Naive B cell (primary cell): ENCODE data around the gene MRPS18A. TPM values are rescaled to one million over a fixed set of nuclear protein-coding genes. Genes with fewer than 3 reads are reported as not detected.
"Not testable (repeated sequence)": the region's sequence is repeated elsewhere in the genome, so short reads cannot be mapped to it uniquely, and the experiment has no call there.

Experiments
- ATAC-seq, 2 donors: fragments of 150-1000 bp; cut with Tn5 transposase; 2 replicates each; pipeline ENCODE4 v1.10.0; 2021; ENCODE audit warnings: low read depth in 2 of 2, mild to moderate bottlenecking in 2 of 2, moderate library complexity in 2 of 2
- DNase-seq: peaks from one replicate; pipeline ENCODE4 v3.0.0; 2022
- H3K27ac Mint-ChIP-seq, 6 donors: one replicate each; pipeline ENCODE4 v1.8.0; 2020 to 2022; ENCODE audit warnings: mild to moderate bottlenecking in 6 of 6, mixed read lengths in 6 of 6, moderate library complexity in 5 of 6, inconsistent platforms in 2 of 6
- H3K27me3 Mint-ChIP-seq, 3 donors: one replicate each; pipeline ENCODE4 v1.8.0; 2021 to 2022; ENCODE audit warnings: mixed read lengths in 3 of 3, mild to moderate bottlenecking in 1 of 3
- H3K36me3 Mint-ChIP-seq, 2 donors: one replicate each; pipeline ENCODE4 v1.8.0; 2020 to 2022; ENCODE audit warnings: mixed read lengths in 2 of 2, inconsistent platforms in 1 of 2, mild to moderate bottlenecking in 1 of 2
- H3K4me1 Mint-ChIP-seq, 3 donors: one replicate each; pipeline ENCODE4 v1.8.0; 2020 to 2022; ENCODE audit warnings: mixed read lengths in 3 of 3, inconsistent platforms in 1 of 3, mild to moderate bottlenecking in 1 of 3, moderate library complexity in 1 of 3
- H3K4me3 Mint-ChIP-seq, 8 donors: one replicate each; pipeline ENCODE4 v1.8.0; 2020 to 2022; ENCODE audit warnings: mild to moderate bottlenecking in 8 of 8, mixed read lengths in 8 of 8, moderate library complexity in 8 of 8, inconsistent platforms in 2 of 8
- H3K9me3 Mint-ChIP-seq, 7 donors: one replicate each; pipeline ENCODE4 v1.8.0; 2020 to 2022; ENCODE audit warnings: mixed read lengths in 7 of 7, mild to moderate bottlenecking in 5 of 7, inconsistent platforms in 2 of 7, moderate library complexity in 1 of 7
- polyA plus RNA-seq, 6 donors: library from polyadenylated mRNA; unstranded; fragments of 300-500 nt; fragmentation: Illumina TruSeq; gene quantifications; one replicate each; pipeline ENCODE4 v1.2.3, GENCODE V29; 2021; ENCODE audit warnings: low read depth in 6 of 6

MRPS18A gene
- polyA plus RNA-seq, 6 donors from 2014 or later, result 61.1 to 91.0 (median 80.1) TPM

- H3K4me1 Mint-ChIP-seq, result peaks cover 18 to 20% (median 19%) of the 10 kb centered on the region in 3 donors
- no peak overlapping the region for H3K4me3 Mint-ChIP-seq
- peaks cover 0 to 23% of the 10 kb centered on the region in 2 donors for H3K36me3 Mint-ChIP-seq
- H3K9me3 Mint-ChIP-seq, result no peaks in the 10 kb centered on the region
- no peaks in the 10 kb centered on the region for H3K27me3 Mint-ChIP-seq
- peak overlapping the region in 2 of 6 donors; percentile 20 to 69 for H3K27ac Mint-ChIP-seq
- ATAC-seq, result no peak
- DNase-seq, result no peak
These were observed 16.4 kb downstream of the MRPS18A start for GRCh38 chr6:43671011-43671800.

GRCh38 chr6:43670623-43670986 lies 17.0 kb downstream of the MRPS18A start:
- peaks cover 0 to 23% of the 10 kb centered on the region in 2 donors for H3K36me3 Mint-ChIP-seq
- no peak for ATAC-seq
- H3K4me1 Mint-ChIP-seq, result peaks cover 18 to 20% (median 19%) of the 10 kb centered on the region in 3 donors
- DNase-seq, result no peak
- H3K27ac Mint-ChIP-seq, result peak overlapping the region in 2 of 6 donors; percentile 20 to 76
- H3K4me3 Mint-ChIP-seq, result no peak overlapping the region
- no peaks in the 10 kb centered on the region for H3K9me3 Mint-ChIP-seq
- no peaks in the 10 kb centered on the region for H3K27me3 Mint-ChIP-seq

GRCh38 chr6:43669922-43670622 lies 17.5 kb downstream of the MRPS18A start:
- Mint-ChIP-seq H3K4me1 (peaks cover 18 to 20% (median 19%) of the 10 kb centered on the region in 3 donors), H3K4me3 (no peak overlapping the region)

GRCh38 chr6:43669050-43669921 lies 18.3 kb downstream of the MRPS18A start:
- Mint-ChIP-seq H3K27ac (peak overlapping the region in 2 of 6 donors; percentile 20 to 52), H3K9me3 (no peaks in the 10 kb centered on the region), H3K36me3 (peaks cover 0 to 14% of the 10 kb centered on the region in 2 donors), H3K4me3 (no peak overlapping the region), H3K4me1 (peaks cover 15 to 20% (median 19%) of the 10 kb centered on the region in 3 donors), H3K27me3 (no peaks in the 10 kb centered on the region)
- DNase-seq (no peak), ATAC-seq (no peak)

More at GRCh38 chr6:43669922-43670622, 17.5 kb downstream of the MRPS18A start:
- peaks cover 0 to 22% of the 10 kb centered on the region in 2 donors for H3K36me3 Mint-ChIP-seq
- DNase-seq (no peak), ATAC-seq (no peak)
- peak overlapping the region in 3 of 6 donors; percentile 20 to 76 (median 63) for H3K27ac Mint-ChIP-seq
- no peaks in the 10 kb centered on the region for H3K27me3 Mint-ChIP-seq
- H3K9me3 Mint-ChIP-seq, result no peaks in the 10 kb centered on the region

GRCh38 chr6:43668151-43669028 lies 19.2 kb downstream of the MRPS18A start:
- Mint-ChIP-seq H3K27ac (peak overlapping the region in 4 of 6 donors; percentile 27 to 85 (median 68)), H3K27me3 (no peaks in the 10 kb centered on the region), H3K9me3 (no peaks in the 10 kb centered on the region), H3K36me3 (peaks cover 0 to 13% of the 10 kb centered on the region in 2 donors), H3K4me1 (peaks cover 15 to 20% (median 19%) of the 10 kb centered on the region in 3 donors), H3K4me3 (peak overlapping the region in 5 of 8 donors; percentile 32 to 66 (median 56))
- DNase-seq (peak; percentile 28), ATAC-seq (peak; percentile 76)

- H3K36me3 Mint-ChIP-seq, result peaks cover 0 to 6% of the 10 kb centered on the region in 2 donors
- DNase-seq (peak; percentile 75), ATAC-seq (peak; percentile 66 to 75)
- no peaks in the 10 kb centered on the region for H3K27me3 Mint-ChIP-seq
- H3K4me1 Mint-ChIP-seq, result peaks cover 15 to 20% (median 19%) of the 10 kb centered on the region in 3 donors
- H3K4me3 Mint-ChIP-seq, result peak overlapping the region in 7 of 8 donors; percentile 42 to 86 (median 65)
- peak overlapping the region in 5 of 6 donors; percentile 22 to 88 (median 34) for H3K27ac Mint-ChIP-seq
- H3K9me3 Mint-ChIP-seq, result no peaks in the 10 kb centered on the region
These were observed 20.1 kb downstream of the MRPS18A start for GRCh38 chr6:43667245-43668150.

- Mint-ChIP-seq H3K4me3 (no peak overlapping the region), H3K27ac (no peak overlapping the region), H3K27me3 (no peaks in the 10 kb centered on the region), H3K9me3 (no peaks in the 10 kb centered on the region), H3K36me3 (peaks cover 0 to under 1% of the 10 kb centered on the region in 2 donors), H3K4me1 (peaks cover 15 to 20% (median 19%) of the 10 kb centered on the region in 3 donors)
- DNase-seq, result no peak
- no peak for ATAC-seq
These were observed 21.2 kb downstream of the MRPS18A start for GRCh38 chr6:43666196-43666920.

- no peak for ATAC-seq
- Mint-ChIP-seq H3K27me3 (no peaks in the 10 kb centered on the region), H3K36me3 (peaks cover 0 to 5% of the 10 kb centered on the region in 2 donors), H3K4me1 (peaks cover 15 to 20% (median 19%) of the 10 kb centered on the region in 3 donors), H3K9me3 (peaks cover 0 to 5% (median 0%) of the 10 kb centered on the region in 7 donors), H3K27ac (no peak overlapping the region), H3K4me3 (no peak overlapping the region)
- DNase-seq, result no peak
These were observed 22.2 kb downstream of the MRPS18A start for GRCh38 chr6:43665376-43665775.

GRCh38 chr6:43662948-43663347 lies 24.6 kb downstream of the MRPS18A start:
- not testable (repeated sequence) for DNase-seq, H3K27me3 Mint-ChIP-seq, H3K9me3 Mint-ChIP-seq, H3K27ac Mint-ChIP-seq, H3K36me3 Mint-ChIP-seq, H3K4me3 Mint-ChIP-seq, ATAC-seq
- H3K4me1 Mint-ChIP-seq, result peaks cover 9 to 13% (median 12%) of the 10 kb centered on the region in 3 donors

- peaks cover 0 to 18% (median 6%) of the 10 kb centered on the region in 3 donors for H3K27me3 Mint-ChIP-seq
- H3K27ac Mint-ChIP-seq, result no peak overlapping the region
- DNase-seq (no peak), ATAC-seq (no peak)
- no peak overlapping the region for H3K4me3 Mint-ChIP-seq
- peaks cover 0 to 5% of the 10 kb centered on the region in 2 donors for H3K36me3 Mint-ChIP-seq
- no peaks in the 10 kb centered on the region for H3K4me1 Mint-ChIP-seq
- H3K9me3 Mint-ChIP-seq, result peaks cover 0 to 5% (median 0%) of the 10 kb centered on the region in 7 donors
These were observed 29.4 kb downstream of the MRPS18A start for GRCh38 chr6:43658161-43658560.

- no peak for DNase-seq
These were observed 30.3 kb downstream of the MRPS18A start for GRCh38 chr6:43657221-43657802.

More at GRCh38 chr6:43657221-43657802, 30.3 kb downstream of the MRPS18A start:
- peaks cover 0 to 5% (median 0%) of the 10 kb centered on the region in 7 donors for H3K9me3 Mint-ChIP-seq
- no peak overlapping the region for H3K27ac Mint-ChIP-seq
- peaks cover 0 to 18% (median 6%) of the 10 kb centered on the region in 3 donors for H3K27me3 Mint-ChIP-seq
- H3K4me1 Mint-ChIP-seq, result no peaks in the 10 kb centered on the region
- no peak overlapping the region for H3K4me3 Mint-ChIP-seq
- peaks cover 0 to 5% of the 10 kb centered on the region in 2 donors for H3K36me3 Mint-ChIP-seq
- ATAC-seq, result no peak
